Mucosa of descending colon (tissue), 3 donors: ENCODE results near the gene ASRGL1. TPM values are rescaled to one million over a fixed set of nuclear protein-coding genes. Genes with fewer than 3 reads are reported as not detected.
"Not testable (repeated sequence)": the region's sequence is repeated elsewhere in the genome, so short reads cannot be mapped to it uniquely, and the experiment has no call there.

Source experiments
- ATAC-seq: fragments of 200-7000 bp; cut with Tn5 transposase; one replicate; pipeline ENCODE4 v1.9.1; 2020; ENCODE audit warnings: mild to moderate bottlenecking, moderate library complexity
- DNase-seq, 3 donors: peaks; one replicate each; pipeline ENCODE4 v3.0.0-alpha.2; 2020
- H3K36me3 ChIP-seq: fragments of 200-600 bp; one replicate; pipeline ENCODE4 v1.8.0; 2021; ENCODE audit warnings: low read depth, mild to moderate bottlenecking
- H3K4me1 ChIP-seq: fragments of 200-600 bp; one replicate; pipeline ENCODE4 v1.8.0; 2021; ENCODE audit warnings: low read depth, mild to moderate bottlenecking
- H3K4me3 ChIP-seq: fragments of 200-600 bp; one replicate; pipeline ENCODE4 v1.8.0; 2021; ENCODE audit warnings: mild to moderate bottlenecking
- H3K9me3 ChIP-seq: fragments of 200-600 bp; one replicate; pipeline ENCODE4 v1.8.0; 2021; ENCODE audit warnings: mild to moderate bottlenecking
- intact Hi-C, 2 donors: fragments of 100-400 bp; cut with DNase I in 1 of 2; cut with micrococcal nuclease in 1 of 2; formaldehyde crosslinking; loops; one replicate each; pipeline versions ENCODE4 v1.11.0 to v1.11.1; 2022; cut with DNase I, micrococcal nuclease
- total RNA-seq, 3 donors: library from RNA; stranded (reverse); fragmentation: NEBNext Ultra II Directional in 2 of 3; extraction: Animal tissue kit (Norgen Biotek cat#: 25700) in 2 of 3; gene quantifications; one replicate each; pipeline versions ENCODE4 v1.2.1 to v1.2.4, GENCODE V29; 2021 to 2023
- TF ChIP-seq, protein P1 (sequence below): fragments of 200-600 bp; IDR thresholded peaks from one replicate; pipeline ENCODE4 v1.8.0; 2022; ENCODE audit warnings: antibody characterized with exemption, mild to moderate bottlenecking
- donor health status: DM: no; HTN: no; CAD: no; lungs with moderate emphysema.
- donor health status: DM: no; HTN: no; CAD: no.
- donor health status: DM: no; HTN: yes; CAD: no.

The ASRGL1 gene
- total RNA-seq, 3 donors from 2014 or later: 12.2 to 66.7 (median 13.9) TPM

DNA sequence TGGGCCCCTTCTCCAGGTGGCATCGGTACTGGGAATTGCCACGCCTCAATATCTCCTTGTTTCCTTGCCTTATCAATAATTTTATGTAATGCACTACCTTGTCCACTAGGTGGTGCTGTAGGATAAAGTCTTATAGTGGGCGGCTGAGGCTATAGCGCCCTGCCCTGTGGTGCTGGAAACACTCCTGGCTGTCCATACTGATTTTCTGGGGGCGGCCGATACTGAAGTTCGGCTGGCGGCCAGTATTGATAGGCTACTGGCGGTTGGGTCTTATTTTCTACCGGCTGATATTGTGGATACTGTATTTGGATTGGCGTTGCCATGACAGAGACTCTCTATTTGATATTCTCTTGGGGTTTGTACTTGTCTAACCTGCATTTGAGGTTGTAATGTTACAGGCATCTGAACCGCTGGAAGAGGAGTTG is 43.6 kb downstream of the ASRGL1 start:
- peak; percentile 98 for ATAC-seq
- TF ChIP-seq, protein P1, sequence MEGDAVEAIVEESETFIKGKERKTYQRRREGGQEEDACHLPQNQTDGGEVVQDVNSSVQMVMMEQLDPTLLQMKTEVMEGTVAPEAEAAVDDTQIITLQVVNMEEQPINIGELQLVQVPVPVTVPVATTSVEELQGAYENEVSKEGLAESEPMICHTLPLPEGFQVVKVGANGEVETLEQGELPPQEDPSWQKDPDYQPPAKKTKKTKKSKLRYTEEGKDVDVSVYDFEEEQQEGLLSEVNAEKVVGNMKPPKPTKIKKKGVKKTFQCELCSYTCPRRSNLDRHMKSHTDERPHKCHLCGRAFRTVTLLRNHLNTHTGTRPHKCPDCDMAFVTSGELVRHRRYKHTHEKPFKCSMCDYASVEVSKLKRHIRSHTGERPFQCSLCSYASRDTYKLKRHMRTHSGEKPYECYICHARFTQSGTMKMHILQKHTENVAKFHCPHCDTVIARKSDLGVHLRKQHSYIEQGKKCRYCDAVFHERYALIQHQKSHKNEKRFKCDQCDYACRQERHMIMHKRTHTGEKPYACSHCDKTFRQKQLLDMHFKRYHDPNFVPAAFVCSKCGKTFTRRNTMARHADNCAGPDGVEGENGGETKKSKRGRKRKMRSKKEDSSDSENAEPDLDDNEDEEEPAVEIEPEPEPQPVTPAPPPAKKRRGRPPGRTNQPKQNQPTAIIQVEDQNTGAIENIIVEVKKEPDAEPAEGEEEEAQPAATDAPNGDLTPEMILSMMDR: peak; percentile 50
- intact Hi-C loops, H3K36me3 ChIP-seq, H3K4me3 ChIP-seq, H3K9me3 ChIP-seq, H3K4me1 ChIP-seq: not testable (repeated sequence)
- DNase-seq: peak in 2 of 3 donors; percentile 53 to 57

DNA sequence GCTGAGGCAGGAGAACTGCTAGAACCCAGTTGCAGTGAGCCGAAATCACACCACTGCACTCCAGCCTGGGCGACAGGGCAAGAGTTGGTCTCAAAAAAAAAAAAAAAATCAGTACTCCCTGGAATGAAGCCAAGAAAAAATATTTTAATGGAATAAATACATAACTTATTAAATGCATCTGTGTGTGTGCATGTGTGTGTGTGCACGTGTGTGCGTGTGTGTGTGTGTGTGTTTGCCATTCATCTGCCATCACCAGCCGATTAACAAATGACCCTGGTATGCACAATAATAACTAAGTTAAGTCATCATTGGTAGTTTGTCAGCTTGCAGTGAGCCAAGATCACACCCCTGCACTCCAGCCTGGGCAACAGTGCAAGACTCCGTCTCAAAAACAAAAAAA is 46.6 kb downstream of the ASRGL1 start:
- TF ChIP-seq, protein P1: no peak
- no peak for ATAC-seq
- no peak for DNase-seq
- no peak overlapping the region for H3K4me3 ChIP-seq
- intact Hi-C loops: no loop called here
- H3K9me3 ChIP-seq: no peaks in the 10 kb centered on the region
- H3K36me3 ChIP-seq: no peaks in the 10 kb centered on the region
- H3K4me1 ChIP-seq: peaks cover 6% of the 10 kb centered on the region

DNA sequence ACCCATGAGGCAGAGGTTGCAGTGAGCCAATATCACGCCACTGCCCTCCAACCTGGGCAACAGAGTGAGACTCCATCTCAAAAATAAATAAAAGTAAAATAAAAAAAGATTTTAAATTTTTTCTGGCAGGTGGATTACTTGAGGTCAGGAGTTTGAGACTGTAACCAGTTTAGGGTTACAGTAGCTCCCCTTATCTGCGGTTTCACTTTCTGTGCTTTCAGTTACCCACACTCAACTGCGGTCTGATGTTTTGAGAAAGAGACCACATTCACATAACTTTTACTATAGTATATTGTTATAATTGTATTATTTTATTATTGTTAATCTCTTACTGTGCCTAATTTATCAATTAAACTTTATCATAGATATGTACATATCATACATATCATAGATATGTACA is 48.8 kb downstream of the ASRGL1 start:
- DNase-seq, intact Hi-C loops, H3K36me3 ChIP-seq, H3K9me3 ChIP-seq, H3K4me1 ChIP-seq, H3K4me3 ChIP-seq: not testable (repeated sequence)
- peak; percentile 27 for ATAC-seq

DNA sequence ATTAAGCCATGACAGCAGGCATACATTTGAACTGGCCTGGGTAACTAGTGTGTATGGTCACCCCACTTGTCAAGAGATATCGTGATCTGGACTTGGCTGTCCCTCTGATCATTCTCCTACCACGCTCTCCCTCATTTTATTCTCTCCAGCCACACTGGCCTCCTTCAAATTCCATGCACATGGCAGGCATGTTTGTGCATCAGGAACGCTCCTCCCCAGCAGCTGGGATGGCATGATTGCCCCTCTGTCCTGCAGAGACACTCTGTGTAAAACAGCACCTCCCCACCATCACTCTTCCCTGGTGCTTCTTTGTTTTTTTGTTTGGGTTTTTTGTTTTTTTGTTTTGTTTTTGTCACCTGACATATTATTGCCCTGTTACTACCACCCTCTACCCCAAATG is 50.1 kb downstream of the ASRGL1 start:
- intact Hi-C loops: no loop called here
- no peak for DNase-seq
- no peak for ATAC-seq
- H3K36me3 ChIP-seq: no peaks in the 10 kb centered on the region
- no peak overlapping the region for H3K4me3 ChIP-seq
- no peaks in the 10 kb centered on the region for H3K9me3 ChIP-seq
- H3K4me1 ChIP-seq: no peaks in the 10 kb centered on the region
- TF ChIP-seq, protein P1: no peak

DNA sequence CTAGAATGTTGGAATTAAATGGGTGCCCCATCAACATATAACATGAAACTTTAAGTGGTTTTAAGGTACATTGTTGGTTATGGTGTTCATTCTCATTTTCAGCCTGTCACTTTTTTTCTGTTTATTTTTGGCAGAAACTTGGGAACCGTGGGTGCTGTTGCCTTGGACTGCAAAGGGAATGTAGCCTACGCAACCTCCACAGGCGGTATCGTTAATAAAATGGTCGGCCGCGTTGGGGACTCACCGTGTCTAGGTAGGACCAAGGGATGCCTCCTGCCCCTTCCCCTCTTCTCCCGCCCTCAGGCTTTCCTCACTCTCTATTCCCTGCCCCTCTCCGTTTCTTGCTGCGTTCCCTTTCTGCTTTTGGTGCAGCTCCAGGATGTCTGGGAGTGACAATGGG is 51.8 kb downstream of the ASRGL1 start:
- no peak for ATAC-seq

DNA sequence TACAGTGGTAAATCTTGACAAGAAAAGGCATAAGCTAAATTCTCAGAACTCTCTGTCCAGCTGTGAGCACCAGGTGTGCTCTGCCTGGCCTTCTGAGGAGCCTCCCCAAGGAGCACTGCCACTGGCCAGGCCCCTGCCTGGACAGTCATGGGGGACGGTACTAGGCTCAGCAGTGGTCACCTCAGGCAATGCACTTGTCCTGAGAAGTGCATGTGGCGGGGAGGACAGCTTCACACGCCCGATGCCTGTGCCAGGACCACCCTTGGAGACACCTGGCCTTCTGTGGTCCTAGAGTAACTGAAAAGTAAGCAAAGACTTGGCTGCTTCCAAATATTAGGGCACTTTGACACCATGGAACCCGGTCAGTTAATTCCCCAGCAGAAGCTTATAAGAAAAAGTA is 53.0 kb downstream of the ASRGL1 start:
- ATAC-seq (no peak), DNase-seq (peak in 1 of 3 donors; percentile 19)
- H3K36me3 ChIP-seq: no peaks in the 10 kb centered on the region
- TF ChIP-seq, protein P1: no peak
- intact Hi-C loops: loop anchor here (10.0 kb wide), 2 partner anchors 155 to 305 kb away; partner anchors contain the start of gene AHNAK (in 1 of the 2)
- H3K4me1 ChIP-seq: peaks cover 6% of the 10 kb centered on the region
- H3K9me3 ChIP-seq: no peaks in the 10 kb centered on the region
- H3K4me3 ChIP-seq: no peak overlapping the region

More for the DNA sequence above, 51.8 kb downstream of the ASRGL1 start:
- Histone ChIP-seq H3K36me3 (no peaks in the 10 kb centered on the region), H3K4me3 (no peak overlapping the region), H3K4me1 (no peaks in the 10 kb centered on the region), H3K9me3 (no peaks in the 10 kb centered on the region)
- intact Hi-C loops: no loop called here
- TF ChIP-seq, protein P1: no peak
- DNase-seq: peak in 1 of 3 donors; percentile 29
